HG03064 (cell line): ENCODE data around the gene SF3B5.
"Not testable (repeated sequence)": the region's sequence is repeated elsewhere in the genome, so short reads cannot be mapped to it uniquely, and the experiment has no call there.

Experiments
- ATAC-seq: cut with Tn5 transposase; IDR thresholded peaks from one replicate; pipeline ENCODE4 v1.9.1; 2021; ENCODE audit warnings: low read depth; ENCODE audit not compliant: unreplicated experiment

The SF3B5 gene

DNA sequence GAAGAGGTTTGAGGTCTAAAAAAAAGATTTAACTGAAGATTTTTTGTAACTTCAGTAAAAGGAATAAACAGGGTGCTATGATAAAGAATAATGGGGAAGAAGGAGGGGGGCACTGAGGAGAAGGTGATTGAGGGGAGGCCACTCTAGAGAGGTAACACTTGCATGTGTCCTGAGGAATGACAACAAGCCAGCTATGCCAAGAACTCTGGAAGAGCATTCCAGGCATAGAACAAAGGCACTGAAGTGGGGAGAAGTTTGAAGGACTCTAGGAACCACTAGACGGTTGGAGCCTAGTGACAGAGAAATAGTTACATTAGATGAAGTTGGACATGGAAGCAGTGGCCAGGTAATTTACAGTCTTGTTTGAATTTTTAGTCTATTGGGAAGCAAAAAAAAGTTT is 10.8 kb upstream of the SF3B5 start:
- ATAC-seq: no peak

DNA sequence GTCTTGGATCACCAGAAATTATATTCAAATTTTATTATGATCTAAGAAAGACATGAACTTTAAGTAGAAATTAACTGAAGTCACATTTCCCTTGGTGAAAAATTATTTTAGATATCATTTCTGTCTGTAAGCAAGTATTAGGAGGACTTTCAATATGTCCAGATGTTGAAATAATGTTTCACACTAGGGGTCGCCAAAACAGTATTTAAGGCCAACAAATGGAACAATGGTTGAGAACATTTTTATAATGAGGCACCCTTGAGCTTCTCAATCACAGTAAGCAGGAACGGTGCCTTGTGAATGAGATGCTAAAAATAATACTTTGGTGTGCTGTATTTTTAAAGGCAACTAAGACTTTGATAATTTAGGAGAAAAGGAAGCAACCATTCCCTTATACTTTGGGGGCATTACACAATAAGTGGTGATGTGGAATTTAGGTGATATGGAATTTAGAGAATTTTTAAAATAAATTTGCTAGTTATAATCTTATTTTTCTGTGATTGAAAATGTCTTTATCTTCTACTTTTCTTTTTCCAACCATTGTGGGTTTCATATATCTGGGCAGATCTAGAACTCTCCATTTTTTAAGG is 9.6 kb upstream of the SF3B5 start:
- peak; percentile 73 for ATAC-seq

DNA sequence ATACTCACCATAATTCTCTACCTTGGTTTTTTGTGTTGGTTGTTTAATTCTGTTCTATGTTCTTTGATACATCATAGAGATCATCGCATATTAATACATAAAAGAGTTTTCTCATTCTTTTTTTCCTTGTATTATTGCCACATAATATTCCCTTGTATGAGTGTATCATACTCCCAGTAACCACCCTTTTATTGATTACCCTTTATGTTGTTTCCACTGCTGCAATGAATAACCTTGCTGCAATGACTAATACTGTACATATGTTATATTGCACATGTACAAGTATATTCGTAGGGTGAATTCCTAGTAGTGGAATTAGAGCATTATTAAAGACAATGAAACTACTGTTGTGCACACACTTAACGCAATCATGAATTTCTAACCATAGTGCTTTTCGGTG is 9.1 kb upstream of the SF3B5 start:
- no peak for ATAC-seq

DNA sequence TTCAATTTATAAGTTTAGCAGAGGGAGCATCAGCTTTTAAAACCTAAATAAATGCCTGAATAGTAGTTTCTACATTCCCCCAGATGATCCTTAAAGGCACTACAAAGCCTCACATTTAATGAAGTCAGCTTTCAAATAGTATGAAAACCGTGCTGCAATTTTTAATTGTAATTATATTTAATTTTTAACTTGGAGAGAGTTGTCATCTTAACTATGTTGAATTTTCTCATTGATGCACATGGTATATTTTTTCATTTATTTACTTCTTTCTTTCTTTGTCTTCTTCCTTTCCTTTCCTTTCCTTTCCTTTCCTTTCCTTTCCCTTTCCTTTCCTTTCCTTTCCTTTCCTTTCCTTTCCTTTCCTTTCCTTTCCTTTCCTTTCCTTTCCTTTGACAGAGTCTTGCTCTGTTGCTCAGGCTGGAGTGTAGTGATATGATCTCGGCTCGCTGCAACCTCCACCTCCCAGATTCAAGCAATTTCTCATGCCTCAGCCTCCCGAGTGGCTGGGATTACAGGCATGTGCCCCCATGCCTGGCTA is 7.7 kb upstream of the SF3B5 start:
- ATAC-seq: no peak

DNA sequence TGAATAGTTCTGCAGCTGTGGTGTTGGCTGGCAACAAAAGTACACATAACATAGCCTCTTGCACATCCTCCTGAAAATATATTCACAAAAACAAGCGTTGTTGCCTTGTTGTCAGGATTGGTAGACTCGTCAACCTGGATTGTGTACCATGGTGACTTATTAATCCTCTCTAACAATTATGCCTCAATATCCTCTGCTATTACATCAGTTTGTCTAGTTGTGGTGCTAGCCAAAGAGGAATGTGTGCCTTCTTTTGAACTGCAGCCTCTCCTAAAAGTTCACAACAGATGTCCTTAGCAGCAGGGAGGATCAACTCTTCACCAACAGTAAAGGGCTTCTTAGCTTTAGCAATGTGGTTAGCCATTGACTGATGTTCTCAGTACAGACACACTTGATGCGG is 3.6 kb upstream of the SF3B5 start:
- ATAC-seq: no peak

DNA sequence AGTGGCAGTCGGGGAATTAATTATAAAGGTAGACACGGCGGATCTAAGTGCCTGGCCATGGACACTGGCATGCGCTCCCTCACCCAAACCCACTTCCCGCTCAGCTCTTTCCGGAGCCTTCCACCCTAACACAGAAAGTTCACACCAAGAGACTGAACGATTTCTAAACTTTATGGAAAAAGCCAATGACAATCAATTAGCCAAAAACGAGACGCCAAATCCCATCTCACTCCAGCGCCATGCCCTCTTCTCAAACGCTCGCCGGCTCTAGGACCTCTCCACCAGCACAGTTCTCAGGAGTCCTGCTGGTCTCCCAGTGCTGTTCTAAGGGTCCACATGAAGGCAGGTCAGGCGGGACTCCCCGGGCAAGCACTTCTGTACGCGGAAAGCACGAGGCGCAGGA is 641 bp downstream of the SF3B5 start:
- ATAC-seq: no peak

DNA sequence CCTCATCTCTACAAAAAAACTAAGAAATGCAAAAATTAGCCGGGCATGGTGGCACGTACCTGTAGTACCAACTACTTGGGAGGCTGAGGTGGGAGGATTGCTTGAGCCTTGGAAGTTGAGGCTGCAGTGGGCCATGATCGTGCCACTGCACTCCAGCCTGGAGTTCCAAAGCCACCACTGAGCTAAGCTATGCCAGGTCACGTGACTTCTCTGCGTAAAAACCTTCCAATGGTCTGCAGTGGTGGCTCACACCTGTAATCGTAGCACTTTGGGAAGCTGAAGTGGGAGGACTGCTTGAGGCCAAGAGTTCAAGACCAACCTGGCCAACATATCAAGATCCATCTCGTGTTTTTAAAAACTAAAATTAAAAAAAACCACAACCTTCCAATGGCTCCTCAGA is 1.7 kb downstream of the SF3B5 start:
- ATAC-seq: no peak

DNA sequence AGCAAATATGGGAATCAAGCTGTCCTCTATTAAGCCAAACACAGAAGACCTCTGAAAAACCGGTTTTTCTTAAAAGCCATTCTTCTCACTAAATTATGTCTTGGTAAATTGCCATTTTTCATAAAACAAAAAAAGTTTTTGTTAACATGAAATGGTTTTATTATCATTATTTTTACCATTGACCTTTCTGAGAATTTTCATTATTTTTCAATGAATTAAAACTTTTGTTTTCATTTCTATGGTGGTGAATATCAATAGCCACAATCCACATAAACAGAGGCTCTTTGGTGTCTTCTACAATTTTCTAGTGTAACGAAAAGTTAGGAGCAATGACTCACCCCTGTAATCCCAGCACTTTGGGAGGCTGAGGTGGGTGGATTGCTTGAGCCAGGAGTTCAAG is 2.1 kb downstream of the SF3B5 start:
- no peak for ATAC-seq

DNA sequence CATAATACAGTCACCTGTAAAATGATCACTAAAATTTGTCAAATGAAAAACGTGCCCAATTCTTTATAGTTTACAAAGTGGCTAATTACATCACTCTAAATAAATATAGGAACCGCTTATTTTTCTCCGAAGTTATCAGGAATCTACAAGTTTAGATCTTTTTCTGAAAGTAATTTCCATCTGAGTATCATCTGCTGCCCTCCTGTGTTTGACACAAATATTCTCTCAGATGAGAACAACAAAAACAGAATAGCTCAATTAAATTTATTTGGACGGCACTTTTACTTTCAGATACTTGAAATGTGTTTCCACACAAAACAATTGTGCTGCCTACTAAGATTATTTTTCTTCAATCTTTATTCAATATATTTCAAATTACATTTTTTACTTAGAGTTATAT is 5.0 kb downstream of the SF3B5 start:
- ATAC-seq: no peak

DNA sequence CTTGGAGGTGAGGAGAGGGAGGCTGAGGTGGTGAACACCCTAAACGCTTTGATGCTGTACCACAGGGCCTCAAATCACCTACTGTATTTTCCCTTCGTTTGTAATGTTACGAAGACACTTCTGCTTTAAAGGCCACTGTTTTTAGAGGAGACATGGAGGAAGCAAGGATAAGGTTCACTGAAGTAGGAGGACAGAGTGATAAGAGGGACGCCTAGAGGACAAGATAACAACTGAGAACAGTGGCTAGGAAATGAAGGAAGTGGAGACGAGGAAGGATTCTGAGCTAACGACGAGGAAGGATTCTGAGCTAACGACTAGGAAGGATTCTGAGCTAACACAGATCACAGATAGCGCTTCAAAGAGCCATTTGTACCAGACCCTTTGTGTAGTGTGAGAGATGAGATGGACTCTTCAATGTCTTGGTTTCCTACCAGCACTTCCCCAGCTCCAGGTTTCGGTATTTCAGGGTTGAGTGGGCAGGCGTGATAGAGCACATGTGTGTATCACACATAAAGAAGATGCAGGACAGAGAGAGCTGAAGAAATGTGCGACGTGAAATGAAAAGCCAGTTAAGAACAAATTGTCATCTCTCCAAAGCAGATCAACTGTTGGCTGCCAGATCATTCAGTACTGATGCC is 7.5 kb downstream of the SF3B5 start:
- no peak for ATAC-seq

DNA sequence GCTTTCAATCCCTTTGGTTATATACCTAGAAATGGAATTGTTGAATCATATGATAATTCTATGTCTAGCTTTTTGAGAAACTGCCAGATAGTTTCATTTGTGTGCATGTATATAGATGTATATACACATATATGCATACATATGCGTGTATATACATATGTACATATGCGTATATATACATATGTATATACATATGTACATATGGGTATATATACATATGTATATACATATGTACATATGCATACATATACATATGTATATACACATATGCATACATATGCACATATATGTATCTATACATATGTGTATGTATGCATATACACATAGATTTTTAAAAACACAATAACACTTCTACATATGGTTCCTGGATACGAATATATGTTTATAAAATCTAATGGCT is 8.4 kb downstream of the SF3B5 start:
- ATAC-seq: no peak

DNA sequence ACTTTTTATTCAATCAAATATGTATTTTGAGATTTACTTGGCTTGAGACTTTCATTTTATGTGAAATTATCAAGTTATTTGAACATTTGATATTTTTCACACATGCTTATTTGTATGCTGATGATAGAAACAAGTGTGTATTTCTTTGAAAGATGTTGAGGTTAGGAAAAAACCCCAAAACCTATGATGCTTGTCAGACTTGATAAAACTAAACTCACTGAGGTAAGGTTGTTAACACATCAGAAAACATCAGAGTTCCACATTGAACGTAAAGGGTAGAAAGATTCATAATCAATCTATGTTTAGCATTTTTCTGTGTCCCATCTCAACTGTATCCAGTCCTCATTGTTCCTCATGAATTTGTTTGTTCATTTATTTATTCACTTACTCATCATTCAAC is 12.2 kb downstream of the SF3B5 start:
- ATAC-seq: no peak

DNA sequence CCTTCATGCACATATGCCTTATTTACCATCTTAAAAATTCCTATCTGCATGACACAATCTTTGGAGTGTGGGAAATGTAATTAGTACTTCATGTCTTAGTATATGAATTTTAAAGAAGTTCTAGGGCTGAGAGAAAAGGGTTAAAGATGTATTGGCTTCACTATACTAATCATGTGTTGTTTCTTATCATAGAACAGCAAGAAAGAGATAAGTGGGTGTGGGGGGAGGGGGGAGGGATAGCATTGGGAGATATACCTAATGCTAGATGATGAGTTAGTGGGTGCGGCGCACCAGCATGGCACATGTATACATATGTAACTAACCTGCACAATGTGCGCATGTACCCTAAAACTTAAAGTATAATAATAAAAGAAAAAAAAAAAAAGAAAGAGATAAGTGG is 13.0 kb downstream of the SF3B5 start:
- ATAC-seq: not testable (repeated sequence)

DNA sequence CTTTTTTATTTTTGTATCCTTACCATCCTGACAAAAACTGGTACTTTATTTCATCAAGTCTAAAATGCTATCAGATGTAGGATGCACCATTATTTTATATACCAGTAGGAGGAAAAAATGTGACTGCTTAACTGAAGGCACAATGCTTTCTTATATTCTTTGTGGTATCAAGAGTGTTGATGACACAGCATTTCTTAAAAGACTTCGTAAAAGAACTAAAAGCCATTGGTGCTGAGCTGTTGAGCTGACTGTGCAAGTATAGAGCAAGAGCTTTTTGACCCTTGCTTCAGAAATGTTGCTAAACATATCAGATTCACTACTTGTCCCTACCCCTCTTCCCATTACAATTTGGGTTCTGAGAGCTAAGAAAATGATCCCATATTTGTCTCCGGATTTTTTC is 17.5 kb downstream of the SF3B5 start:
- ATAC-seq: no peak

DNA sequence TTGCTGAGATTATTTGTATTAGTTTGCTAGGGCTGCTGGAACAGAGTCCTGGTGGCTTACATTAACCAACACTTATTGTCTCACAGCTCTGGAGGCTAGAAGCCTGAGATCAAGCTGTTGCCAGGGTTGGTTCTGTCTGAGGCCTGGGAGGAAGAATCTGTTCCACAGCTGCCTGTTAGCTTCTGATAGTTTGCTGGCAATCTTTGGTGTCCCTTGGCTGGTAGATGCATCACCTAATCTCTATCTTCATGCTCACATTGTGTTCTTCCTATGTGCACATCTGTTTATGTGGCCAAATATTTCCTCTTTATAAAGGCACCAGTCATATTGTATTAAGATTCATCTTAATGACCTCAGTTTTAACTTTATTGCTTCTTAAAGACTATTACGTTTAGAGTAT is 19.5 kb downstream of the SF3B5 start:
- no peak for ATAC-seq

DNA sequence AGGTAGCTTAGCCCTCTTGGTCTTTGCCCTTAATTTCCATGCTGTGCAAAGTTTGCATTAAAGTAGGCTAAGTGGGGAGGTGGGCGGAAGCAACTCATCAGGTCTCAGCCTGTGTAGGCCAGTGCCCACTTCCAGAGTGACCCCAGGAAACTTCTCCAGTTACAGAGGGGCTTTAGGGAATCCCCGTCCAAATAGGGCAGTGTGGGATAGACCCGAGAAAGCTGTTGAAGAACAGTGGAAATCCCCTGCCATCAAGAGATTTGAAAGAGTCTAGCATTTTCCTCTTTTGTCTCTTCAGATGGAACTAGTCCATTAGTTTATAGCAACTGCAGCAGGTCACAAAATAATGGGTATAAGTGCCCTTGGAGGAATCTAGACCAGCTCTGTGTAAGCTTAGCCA is 20.2 kb downstream of the SF3B5 start:
- no peak for ATAC-seq

DNA sequence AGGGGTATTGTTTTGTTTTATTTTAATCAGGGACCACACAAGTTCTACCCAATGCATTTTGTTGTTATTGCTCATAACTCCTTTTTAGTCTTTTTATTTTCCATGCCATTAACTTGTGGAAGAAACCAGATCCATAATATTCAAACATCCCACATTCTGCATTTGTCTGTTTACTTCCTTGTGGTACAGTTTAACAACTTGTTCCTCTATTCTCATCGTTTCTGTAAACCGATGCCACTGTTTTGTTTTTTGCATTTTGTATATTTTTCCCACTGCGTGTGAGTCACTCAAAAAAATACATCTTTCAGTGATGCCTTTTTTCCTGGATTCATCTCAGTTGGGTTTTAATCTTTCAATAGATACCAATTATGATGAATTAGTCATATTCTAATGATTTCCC is 22.3 kb downstream of the SF3B5 start:
- no peak for ATAC-seq

DNA sequence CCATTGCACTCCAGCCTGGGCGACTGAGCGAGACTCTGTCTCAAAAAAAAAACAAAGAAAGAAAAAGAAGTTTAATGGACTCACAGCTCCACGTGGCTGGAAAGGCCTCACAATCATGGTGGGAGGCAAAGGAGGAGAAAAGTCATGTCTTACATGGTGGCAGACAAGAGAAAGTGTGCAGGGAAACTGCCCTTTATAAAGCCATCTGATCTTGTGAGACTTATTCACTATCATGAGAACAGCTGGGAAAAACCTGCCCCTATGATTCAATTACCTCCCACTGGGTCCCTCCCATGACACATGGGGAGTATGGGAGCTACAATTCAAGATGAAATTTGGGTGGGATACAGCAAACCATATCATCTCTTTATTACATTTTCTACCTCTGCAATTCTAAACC is 25.9 kb downstream of the SF3B5 start:
- no peak for ATAC-seq

DNA sequence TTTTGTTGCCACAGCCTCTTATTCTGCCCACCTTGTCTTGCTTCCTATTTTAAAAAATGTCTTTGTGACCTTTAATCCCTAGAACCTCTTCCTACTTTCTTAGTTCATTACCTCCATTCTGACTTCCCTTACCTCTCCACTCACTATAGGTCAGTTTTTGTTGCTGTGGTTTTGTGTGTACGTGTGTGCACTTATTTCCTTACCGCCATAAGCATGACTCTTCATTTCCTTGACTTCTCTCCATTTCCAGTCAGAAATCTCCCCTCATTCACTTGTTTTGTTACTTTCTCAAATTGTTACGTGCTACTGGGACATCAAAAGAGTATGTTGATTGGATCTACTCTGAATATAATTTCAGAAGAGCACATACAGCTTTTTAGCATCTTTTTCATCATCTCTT is 26.6 kb downstream of the SF3B5 start:
- ATAC-seq: no peak

DNA sequence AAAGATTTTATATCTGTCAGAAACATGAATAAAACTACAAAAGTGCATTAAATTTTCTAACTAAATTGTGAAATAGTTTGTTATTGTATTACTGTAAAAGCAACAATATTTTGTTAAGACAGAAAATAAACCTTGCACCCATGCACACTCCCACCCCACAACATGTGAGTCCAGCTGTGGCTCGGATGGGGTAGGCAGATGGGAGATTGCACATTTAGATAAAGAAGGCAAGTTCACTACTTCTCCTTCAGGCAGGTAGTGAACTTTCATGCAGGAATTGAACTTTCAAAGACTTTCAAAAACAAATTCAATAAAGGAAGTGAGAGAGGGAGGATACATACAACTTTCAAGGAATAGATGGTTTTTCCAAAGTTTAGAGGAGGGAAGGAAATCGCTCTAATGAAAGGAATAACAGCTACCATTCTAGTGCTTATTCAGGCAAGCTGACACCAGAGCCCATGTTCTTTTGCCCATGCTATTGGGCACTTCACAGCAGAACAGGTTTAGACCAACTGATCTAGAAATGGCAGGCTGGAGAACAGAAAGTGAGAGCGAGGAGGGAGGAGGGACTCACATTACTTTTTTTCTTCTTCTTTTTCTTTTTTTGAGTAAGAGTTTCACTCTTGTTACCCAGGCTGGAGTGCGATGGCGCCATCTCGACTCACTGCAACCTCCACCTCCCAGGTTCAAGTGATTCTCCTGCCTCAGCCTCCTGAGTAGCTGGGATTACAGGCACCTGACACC is 28.5 kb downstream of the SF3B5 start:
- peak; percentile 39 for ATAC-seq

DNA sequence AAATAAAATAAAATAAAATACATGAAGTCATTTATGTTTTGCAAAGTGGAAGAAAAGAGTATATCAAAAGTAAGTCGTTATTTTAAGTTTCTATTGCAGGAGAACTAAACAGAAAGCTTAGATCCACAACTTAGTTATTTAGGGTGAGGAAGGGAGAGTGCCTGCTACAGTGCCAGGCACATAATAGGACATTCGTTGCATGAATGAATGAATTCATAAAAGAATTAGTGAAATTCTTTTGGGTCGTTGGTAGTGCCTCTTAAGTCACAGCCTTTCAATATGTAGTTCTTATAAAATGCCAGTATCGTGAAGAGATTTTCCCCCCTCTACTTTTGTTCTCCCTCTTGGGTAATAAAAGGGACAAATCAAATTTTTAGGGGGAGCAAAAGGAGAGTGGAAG is 29.1 kb downstream of the SF3B5 start:
- no peak for ATAC-seq

DNA sequence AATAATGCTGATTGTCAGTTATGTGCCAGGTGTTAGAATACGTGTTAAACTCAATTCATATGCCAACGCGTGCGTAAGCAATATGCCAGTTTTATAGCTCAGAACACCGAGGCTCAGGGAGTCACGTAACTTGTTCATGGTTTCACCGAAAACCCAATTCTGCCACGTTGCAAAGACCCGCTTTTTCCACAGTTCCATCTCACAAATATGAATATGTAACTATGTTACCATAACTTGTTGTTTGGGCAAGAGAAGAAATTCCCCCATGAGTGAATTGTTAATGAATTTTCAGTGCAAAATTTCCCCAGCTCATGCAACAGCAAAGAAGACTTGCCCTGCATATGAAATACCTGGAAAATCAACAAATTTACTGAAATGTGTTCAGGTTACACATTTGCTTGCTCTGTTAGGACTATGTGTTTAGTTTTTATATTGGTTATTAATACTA is 30.1 kb downstream of the SF3B5 start:
- no peak for ATAC-seq
